IPS-18c (cell line): Measurements from ENCODE around the gene C16orf74.

Experiments used
- H3K4me3 ChIP-seq: 2 replicates; pipeline ENCODE4 v1.7.0; 2013; ENCODE audit warnings: low read depth, mild to moderate bottlenecking, low read length, moderate library complexity; ENCODE audit not compliant: insufficient read depth
- H3K9me3 ChIP-seq: one replicate; pipeline ENCODE4 v1.6.1; 2013; ENCODE audit warnings: mild to moderate bottlenecking, low read length, moderate library complexity; ENCODE audit not compliant: control insufficient read depth, insufficient read depth

C16orf74 gene

GRCh38 chr16:85781156-85781555 lies 30.3 kb upstream of the C16orf74 start:
- Histone ChIP-seq H3K4me3 (no peak overlapping the region), H3K9me3 (no peaks in the 10 kb centered on the region)

DNA sequence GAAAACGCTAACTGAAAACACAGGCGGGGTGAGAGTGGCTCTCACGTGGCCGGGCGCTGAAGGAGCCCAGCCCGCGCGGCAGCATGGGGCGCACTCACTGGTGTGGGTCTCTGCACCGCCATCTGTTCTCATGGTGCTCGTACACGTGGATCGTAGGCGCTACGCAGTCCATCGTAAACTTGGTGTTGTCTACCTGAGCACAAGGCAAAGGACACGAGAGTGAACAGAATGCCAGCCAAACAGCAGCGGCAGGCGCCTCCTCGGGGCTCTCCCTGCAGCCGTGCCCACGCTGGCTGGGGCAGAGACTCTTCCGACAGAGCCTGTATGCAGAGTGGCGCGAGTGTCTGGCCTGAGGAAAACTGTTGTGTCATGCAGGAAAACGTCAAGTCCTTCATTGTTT lies 29.4 kb upstream of the C16orf74 start:
- no peak overlapping the region for H3K4me3 ChIP-seq
- no peaks in the 10 kb centered on the region for H3K9me3 ChIP-seq

GRCh38 chr16:85778873-85779272 lies 28.0 kb upstream of the C16orf74 start:
- no peak overlapping the region for H3K4me3 ChIP-seq
- no peaks in the 10 kb centered on the region for H3K9me3 ChIP-seq

- no peaks in the 10 kb centered on the region for H3K9me3 ChIP-seq
- no peak overlapping the region for H3K4me3 ChIP-seq
Measured at GRCh38 chr16:85777583-85778310, 26.9 kb upstream of the C16orf74 start.

DNA sequence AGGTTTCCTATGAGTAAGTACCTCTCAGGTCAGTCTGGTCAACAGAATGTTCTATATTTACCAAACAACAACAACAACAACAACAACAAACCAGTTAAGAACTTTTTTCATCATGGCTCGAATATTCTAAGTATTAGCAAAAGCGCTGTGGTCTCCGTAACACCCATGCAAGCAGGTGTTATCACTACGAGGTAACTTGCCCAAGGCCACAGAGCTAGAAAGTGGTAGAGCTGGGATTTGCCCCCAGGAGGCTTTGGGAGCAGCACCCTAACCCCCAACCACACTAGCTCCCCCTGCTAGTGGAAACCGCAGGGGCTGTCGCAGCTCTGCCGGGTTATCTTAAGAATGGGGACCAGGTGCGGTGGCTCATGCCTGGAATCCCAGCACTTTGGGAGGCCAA lies 23.9 kb upstream of the C16orf74 start:
- Histone ChIP-seq H3K9me3 (no peaks in the 10 kb centered on the region), H3K4me3 (no peak overlapping the region)

DNA sequence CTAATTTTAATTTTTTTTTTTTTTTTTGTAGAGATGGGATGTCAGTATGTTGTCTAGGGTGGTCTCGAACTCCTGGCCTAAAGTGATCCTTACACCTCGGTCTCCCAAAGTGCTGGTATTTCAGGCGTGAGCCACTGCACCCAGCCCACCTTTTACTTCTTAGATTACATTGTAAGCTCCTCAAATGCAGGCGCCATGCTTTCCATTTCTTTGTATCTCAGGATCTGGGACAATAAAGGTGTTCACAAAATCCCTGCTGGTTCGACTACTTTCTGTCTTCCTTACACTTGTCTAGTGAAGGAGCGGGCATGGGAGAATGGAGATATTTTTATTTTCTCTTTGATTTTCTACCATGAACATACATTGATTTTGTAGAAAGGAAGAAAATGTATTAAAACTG lies 23.2 kb upstream of the C16orf74 start:
- H3K9me3 ChIP-seq, result no peaks in the 10 kb centered on the region

GRCh38 chr16:85773044-85773443 lies 22.1 kb upstream of the C16orf74 start:
- Histone ChIP-seq H3K9me3 (no peaks in the 10 kb centered on the region), H3K4me3 (no peak overlapping the region)

More for the DNA sequence above, 23.2 kb upstream of the C16orf74 start:
- H3K4me3 ChIP-seq, result no peak overlapping the region

DNA sequence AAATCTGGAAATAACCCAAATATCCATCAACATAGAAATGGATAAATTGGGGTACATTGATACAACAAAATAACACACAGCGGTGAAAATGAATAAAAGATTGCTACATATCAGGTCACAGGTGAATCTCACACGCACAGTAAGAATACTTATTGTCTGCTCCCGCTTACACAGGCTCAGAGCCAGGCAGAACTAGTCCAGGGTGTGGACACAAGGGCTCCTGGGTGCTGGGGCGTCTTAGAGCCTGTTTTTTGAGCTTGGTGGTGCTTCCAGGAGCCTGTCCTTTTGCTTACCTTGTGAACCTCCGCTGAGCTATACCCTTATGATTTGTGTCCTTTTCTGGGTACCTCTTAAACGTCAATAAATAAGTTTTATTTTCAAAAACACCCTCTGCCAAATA lies 19.8 kb upstream of the C16orf74 start:
- H3K9me3 ChIP-seq, result no peaks in the 10 kb centered on the region
- H3K4me3 ChIP-seq, result no peak overlapping the region

- Histone ChIP-seq H3K4me3 (no peak overlapping the region), H3K9me3 (no peaks in the 10 kb centered on the region)
Measured at GRCh38 chr16:85768199-85768598, 17.3 kb upstream of the C16orf74 start.

DNA sequence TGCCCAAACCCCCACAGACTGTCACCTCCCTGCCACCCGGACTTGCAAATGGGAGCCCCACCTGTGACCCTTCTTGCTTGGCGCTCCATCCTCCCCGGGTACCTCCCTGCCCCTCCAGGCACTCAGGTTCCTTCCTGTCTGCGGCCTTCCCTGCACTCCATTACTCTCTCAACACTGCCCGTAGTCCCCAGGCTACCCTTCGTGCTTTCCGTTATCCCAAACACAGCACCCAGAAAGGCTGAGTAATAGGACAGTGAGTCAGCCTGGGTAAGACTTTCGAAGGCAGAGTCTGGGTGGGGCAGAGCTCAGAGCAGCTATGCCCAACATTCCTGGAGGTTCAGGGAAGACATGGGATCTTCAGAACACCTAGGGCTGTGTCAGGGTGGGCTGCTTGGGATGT lies 16.6 kb upstream of the C16orf74 start:
- Histone ChIP-seq H3K9me3 (no peaks in the 10 kb centered on the region), H3K4me3 (no peak overlapping the region)

GRCh38 chr16:85765767-85766166 lies 14.9 kb upstream of the C16orf74 start:
- H3K9me3 ChIP-seq, result no peaks in the 10 kb centered on the region
- H3K4me3 ChIP-seq, result no peak overlapping the region

GRCh38 chr16:85765211-85765610 lies 14.3 kb upstream of the C16orf74 start:
- no peaks in the 10 kb centered on the region for H3K9me3 ChIP-seq
- no peak overlapping the region for H3K4me3 ChIP-seq

- Histone ChIP-seq H3K4me3 (no peak overlapping the region), H3K9me3 (no peaks in the 10 kb centered on the region)
Measured at GRCh38 chr16:85763616-85764015, 12.7 kb upstream of the C16orf74 start.

DNA sequence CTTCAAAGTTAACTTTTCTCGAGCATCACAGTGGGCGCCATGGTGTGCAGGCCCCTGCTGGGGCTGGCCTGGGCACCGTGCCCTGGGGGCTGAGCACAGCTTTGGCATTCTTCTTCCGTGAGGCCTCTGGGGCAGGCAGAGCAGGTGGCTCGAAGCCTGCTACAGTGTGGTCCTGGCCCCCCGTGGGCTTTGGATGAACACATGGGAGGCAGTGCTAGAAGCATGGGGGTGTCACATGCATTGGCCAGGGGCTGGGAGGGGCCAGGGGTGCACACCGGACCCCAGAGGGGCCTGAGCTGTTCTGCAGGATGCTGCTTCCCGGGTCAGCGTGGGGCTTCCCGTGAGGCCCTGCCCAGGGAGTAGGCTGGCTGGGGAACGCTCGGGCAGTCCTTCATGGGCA lies 12.1 kb upstream of the C16orf74 start:
- H3K9me3 ChIP-seq, result no peaks in the 10 kb centered on the region
- no peak overlapping the region for H3K4me3 ChIP-seq

DNA sequence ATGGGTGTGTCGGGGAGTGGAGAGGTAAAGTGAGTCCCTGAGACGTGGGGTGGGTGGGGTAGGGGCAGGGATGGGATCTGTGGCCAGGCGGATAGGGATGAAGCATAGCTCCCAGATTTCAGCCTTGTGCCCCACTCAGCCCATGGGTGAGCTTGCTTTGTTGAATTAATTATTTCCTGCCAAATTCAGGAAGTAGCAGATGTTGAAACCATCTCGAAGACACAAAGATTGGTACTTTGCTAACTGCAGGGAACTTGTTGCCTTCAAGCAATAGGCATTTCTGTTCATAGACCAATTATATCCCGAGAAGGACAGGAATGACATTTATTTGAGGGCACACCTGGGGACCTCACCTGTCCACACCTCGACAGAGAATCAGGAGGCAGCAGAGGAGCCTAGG lies 11.0 kb upstream of the C16orf74 start:
- Histone ChIP-seq H3K9me3 (no peaks in the 10 kb centered on the region), H3K4me3 (no peak overlapping the region)

DNA sequence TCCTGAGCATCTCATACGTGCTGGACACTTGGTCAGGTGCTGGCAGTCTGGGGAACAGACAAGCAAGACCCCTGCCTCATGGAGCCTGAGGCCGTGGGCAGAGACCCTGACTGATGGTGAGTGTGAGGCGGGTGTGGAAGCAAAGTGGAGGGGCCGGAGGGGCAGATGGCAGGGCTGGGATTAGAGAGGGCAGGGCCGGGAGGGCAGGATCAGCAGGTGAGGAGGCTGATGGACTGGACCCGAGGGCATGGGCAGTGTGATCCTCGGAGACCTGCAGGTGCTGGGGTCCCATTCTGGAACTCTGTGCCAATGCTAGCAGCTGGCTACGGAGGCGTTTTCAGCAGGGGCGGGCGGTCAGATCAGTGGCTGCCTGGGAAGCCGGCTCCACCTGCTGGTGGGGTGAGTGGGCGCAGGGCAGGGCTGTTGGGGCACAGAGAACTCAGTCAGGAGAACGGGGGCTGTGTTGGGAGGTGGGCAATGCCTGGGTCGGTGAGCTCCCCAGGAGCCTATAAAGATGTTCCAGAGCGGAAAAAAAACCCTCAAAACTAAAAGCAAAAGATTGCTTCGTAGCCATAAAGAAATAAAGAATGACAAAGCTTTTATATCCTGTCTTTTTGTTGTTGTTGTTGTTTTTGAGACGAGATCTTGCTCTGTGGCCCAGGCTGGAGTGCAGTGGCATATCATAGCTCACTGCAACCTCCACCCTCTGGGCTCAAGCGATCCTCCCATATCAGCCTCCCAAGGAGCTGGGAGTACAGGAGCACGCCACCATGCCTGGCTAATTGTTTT lies 8.9 kb upstream of the C16orf74 start:
- H3K9me3 ChIP-seq, result no peaks in the 10 kb centered on the region

GRCh38 chr16:85759136-85759535 lies 8.2 kb upstream of the C16orf74 start:
- no peak overlapping the region for H3K4me3 ChIP-seq
- H3K9me3 ChIP-seq, result no peaks in the 10 kb centered on the region

More for the DNA sequence above, 8.9 kb upstream of the C16orf74 start:
- H3K4me3 ChIP-seq, result no peak overlapping the region

DNA sequence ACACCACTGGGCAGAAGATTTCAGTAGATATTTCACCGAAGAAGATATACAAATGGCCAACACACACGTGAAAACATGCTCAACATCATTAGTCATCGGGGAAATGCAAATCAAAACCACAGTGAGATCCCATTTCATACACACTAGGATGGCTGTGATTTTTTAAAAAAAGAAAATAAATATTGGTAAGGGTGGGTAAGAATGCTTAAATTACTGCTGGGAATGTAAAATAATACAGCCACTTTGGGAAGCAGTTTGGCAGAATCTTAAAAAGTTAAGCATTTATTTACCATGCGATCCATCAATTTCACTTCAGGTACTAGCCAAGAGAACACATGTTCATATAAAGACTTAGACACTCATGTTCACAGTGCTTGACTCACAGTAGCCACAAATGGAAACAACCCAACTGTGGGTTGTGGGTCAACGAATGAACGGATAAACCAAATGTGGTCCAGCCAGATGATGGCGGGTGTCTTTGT lies 6.5 kb upstream of the C16orf74 start:
- Histone ChIP-seq H3K9me3 (no peaks in the 10 kb centered on the region), H3K4me3 (no peak overlapping the region)
